ENCODE data around the gene THSD8.

GRCh38 chr19:12834976-12835757, 33.3 kb downstream of the THSD8 start:
- TF ChIP-seq CTCF (IDR thresholded peaks at IDR 0.05; ENCODE audit: low read depth, low read length): no peak
- TF ChIP-seq EZH2phosphoT487 (IDR thresholded peaks at IDR 0.05; ENCODE audit: low read depth): no peak

Measured in OCI-LY3 (cell line).